Urinary bladder (tissue), 4 donors: ENCODE results near the gene NRK. TPM values are rescaled to one million over a fixed set of nuclear protein-coding genes. Genes with fewer than 3 reads are reported as not detected.
"Not testable (repeated sequence)": the region's sequence is repeated elsewhere in the genome, so short reads cannot be mapped to it uniquely, and the experiment has no call there.

Experiments
- DNase-seq: peaks from one replicate; pipeline ENCODE4 v3.0.0-alpha.2; 2015; ENCODE audit errors: extremely low spot score
- H3K27ac ChIP-seq: one replicate; pipeline ENCODE4 v1.5.1; 2013; ENCODE audit warnings: low read depth, mild to moderate bottlenecking, moderate library complexity
- H3K36me3 ChIP-seq: one replicate; pipeline ENCODE4 v1.6.1; 2013; ENCODE audit warnings: mild to moderate bottlenecking, moderate library complexity; ENCODE audit not compliant: insufficient read depth
- H3K4me1 ChIP-seq: one replicate; pipeline ENCODE4 v1.6.1; 2013; ENCODE audit warnings: mild to moderate bottlenecking, moderate library complexity; ENCODE audit not compliant: insufficient read depth
- H3K4me3 ChIP-seq: one replicate; pipeline ENCODE4 v1.5.1; 2013; ENCODE audit warnings: low read depth, low read length
- WGBS: extraction: QIAGEN DNeasy Blood & Tissue Kit; methylation state at CpG from one replicate; pipeline ENCODE4 v1.1.7; 2013; 5-methylcytosine and 5-hydroxymethylcytosine counted together
- polyA plus RNA-seq: library from polyadenylated mRNA; stranded (reverse); fragments of 200-250 nt; gene quantifications from one replicate; pipeline ENCODE4 v1.2.3, GENCODE V29; 2013
- total RNA-seq: library from RNA; depleted of rRNA; stranded (reverse); fragments of >200 nt; gene quantifications from one replicate; pipeline ENCODE4 v1.2.3, GENCODE V29; 2014
- donor health status: healthy with polysubstance abuse.
- donor health status: healthy.

NRK gene
- total and polyA plus RNA-seq, 2 donors, result 0.34 to 118 TPM

- DNase-seq, result no peak
- no peak overlapping the region for H3K27ac ChIP-seq
These were observed 14.9 kb downstream of the NRK start for GRCh38 chrX:105837232-105837631.

DNA sequence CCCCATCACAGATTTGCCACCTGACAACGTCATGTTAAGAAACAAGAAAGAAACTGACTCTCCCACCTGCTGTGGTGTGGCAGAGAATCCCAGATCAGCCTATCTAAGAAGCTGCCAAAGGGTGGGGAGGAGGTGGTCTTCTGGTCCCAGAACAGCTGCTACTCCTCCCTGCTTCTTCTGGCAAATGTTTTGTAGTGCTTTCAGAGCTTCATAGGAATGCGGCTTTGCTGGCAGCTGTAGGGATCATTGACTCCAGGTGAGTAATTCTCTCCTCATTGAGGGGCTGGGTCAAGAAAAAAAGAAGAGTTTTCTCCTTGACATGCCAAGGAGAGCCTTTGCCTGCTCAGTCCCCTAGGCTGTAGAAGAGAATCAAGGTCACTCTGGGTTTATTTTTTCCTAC is 23.3 kb downstream of the NRK start:
- no peaks in the 10 kb centered on the region for H3K4me1 ChIP-seq
- no peak overlapping the region for H3K4me3 ChIP-seq
- WGBS, result 71% methylated on average over 2 of the region's 2 CpGs
- no peak for DNase-seq
- no peak overlapping the region for H3K27ac ChIP-seq
- H3K36me3 ChIP-seq, result no peaks in the 10 kb centered on the region

More at GRCh38 chrX:105837232-105837631, 14.9 kb downstream of the NRK start:
- Histone ChIP-seq H3K4me3 (no peak overlapping the region), H3K36me3 (no peaks in the 10 kb centered on the region), H3K4me1 (no peaks in the 10 kb centered on the region)
- 20% methylated on average over 2 of the region's 2 CpGs for WGBS

DNA sequence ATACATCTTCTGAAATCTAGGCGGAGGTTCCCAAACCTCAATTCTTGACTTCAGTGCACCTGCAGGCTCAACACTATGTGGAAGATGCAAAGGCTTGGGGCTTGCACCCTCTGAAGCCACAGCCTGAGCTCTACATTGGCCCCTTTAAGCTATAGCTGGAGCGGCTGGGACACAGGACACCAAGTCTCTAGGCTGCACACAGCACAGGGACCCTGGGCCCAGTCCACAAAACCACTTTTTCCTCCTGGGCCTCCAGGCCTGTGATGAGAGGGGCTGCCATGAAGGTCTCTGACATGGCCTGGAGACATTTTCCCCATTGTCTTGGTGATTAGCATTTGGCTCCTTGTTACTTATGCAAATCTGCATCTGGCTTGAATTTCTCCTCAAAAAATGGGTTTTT is 27.8 kb downstream of the NRK start:
- not testable (repeated sequence) for H3K4me3 ChIP-seq, H3K4me1 ChIP-seq, H3K36me3 ChIP-seq, DNase-seq, H3K27ac ChIP-seq
- 96% methylated on average over 2 of the region's 2 CpGs for WGBS

- DNase-seq, result no peak
- no peak overlapping the region for H3K27ac ChIP-seq
- no peaks in the 10 kb centered on the region for H3K36me3 ChIP-seq
- H3K4me3 ChIP-seq, result no peak overlapping the region
- no peaks in the 10 kb centered on the region for H3K4me1 ChIP-seq
- 85% methylated on average over 3 of the region's 3 CpGs for WGBS
These were observed 43.4 kb downstream of the NRK start for GRCh38 chrX:105865709-105866108.

DNA sequence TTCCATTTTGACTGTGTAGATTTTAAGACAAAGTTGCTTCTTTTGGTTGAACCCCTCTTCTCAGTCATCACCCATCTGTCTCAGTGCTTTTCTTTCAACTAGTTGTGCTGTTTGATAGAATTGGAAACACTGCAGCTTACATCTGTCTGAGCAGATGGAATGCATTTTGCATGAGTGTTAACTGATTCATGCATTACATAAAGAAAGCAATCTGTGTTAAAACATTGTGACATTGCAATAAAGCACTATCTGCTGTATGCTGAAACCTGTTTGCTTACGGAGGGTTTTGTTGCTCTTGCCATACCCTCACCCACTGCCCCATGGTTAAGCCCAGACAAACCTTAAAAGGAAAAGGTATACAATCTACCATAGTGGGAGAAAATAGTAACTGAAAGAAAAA is 47.4 kb downstream of the NRK start:
- no peaks in the 10 kb centered on the region for H3K4me1 ChIP-seq
- no peaks in the 10 kb centered on the region for H3K36me3 ChIP-seq
- WGBS, result 49% methylated on average over 1 of the region's 1 CpG
- no peak overlapping the region for H3K4me3 ChIP-seq
- no peak overlapping the region for H3K27ac ChIP-seq
- no peak for DNase-seq

DNA sequence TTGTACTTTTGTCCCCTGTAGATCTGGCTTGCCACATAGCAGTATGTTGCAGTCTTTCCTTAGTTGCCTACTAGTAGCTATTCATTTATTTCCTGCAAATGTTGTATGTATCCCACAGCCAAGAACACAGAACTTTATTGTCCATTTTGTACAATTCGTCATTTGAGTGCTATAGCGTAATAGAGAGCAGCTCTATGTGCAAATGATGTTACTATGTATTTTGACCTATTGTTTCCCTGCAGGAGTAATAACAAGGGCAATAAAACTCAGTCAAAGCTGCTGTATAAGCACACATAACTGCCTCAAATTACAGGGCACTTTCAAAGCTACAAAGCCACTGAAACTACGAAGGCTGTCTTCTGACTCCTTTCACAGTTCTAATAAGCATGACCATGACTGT is 48.1 kb downstream of the NRK start:
- 76% methylated on average over 3 of the region's 3 CpGs for WGBS
- Histone ChIP-seq H3K4me3 (no peak overlapping the region), H3K4me1 (no peaks in the 10 kb centered on the region), H3K27ac (no peak overlapping the region), H3K36me3 (no peaks in the 10 kb centered on the region)
- no peak for DNase-seq

DNA sequence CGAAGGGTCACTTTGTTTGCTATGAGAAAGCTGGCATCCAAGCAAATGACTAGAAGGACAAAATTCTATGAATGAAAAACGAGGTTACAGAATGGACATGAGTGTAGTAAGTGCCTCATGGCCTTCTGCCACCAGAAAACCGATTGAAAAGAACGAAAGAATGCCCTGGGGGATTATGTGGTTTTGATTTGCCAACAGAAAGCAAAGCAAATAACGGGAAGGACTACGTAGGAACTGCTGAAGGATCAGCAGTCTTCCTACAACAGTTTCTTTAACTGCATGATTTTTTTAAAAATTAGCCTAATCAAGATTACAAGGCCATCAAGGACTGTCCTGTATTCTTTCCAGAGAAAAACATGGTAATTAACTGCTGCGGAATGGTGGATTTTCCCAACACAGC is 50.6 kb downstream of the NRK start:
- 81% methylated on average over 7 of the region's 7 CpGs for WGBS

DNA sequence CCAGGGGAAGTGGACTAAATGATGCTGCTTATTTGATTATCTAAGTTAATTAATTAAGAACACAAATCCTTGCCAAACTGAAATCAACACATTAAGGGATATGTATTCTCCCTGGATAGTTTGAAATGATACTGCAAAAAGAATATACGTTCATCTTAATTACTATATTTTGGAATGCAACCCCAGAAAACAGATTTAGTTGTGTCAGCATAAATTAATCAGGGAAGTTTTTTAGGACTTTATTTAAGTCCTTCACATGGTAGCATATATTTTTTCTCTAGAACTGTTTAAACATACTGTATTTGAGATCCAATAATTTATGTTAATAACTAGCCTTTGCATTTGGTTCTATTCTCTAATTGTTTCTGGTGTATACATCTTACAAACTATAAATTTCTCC is 52.5 kb downstream of the NRK start:
- WGBS, result 76% methylated on average over 1 of the region's 1 CpG
- Histone ChIP-seq H3K4me3 (no peak overlapping the region), H3K4me1 (no peaks in the 10 kb centered on the region), H3K36me3 (no peaks in the 10 kb centered on the region), H3K27ac (no peak overlapping the region)
- no peak for DNase-seq

More for the DNA sequence above, 50.6 kb downstream of the NRK start:
- DNase-seq, result no peak
- Histone ChIP-seq H3K27ac (no peak overlapping the region), H3K36me3 (no peaks in the 10 kb centered on the region), H3K4me1 (no peaks in the 10 kb centered on the region), H3K4me3 (no peak overlapping the region)

GRCh38 chrX:105876658-105877057 is 54.3 kb downstream of the NRK start:
- Histone ChIP-seq H3K36me3 (no peaks in the 10 kb centered on the region), H3K4me1 (no peaks in the 10 kb centered on the region), H3K27ac (no peak overlapping the region), H3K4me3 (no peak overlapping the region)
- 65% methylated on average over 3 of the region's 3 CpGs for WGBS
- DNase-seq, result no peak

- Histone ChIP-seq H3K36me3 (no peaks in the 10 kb centered on the region), H3K4me3 (no peak overlapping the region), H3K27ac (no peak overlapping the region), H3K4me1 (no peaks in the 10 kb centered on the region)
- 72% methylated on average over 3 of the region's 3 CpGs for WGBS
- no peak for DNase-seq
These were observed 58.2 kb downstream of the NRK start for GRCh38 chrX:105880491-105880890.

GRCh38 chrX:105882581-105883275 is 60.4 kb downstream of the NRK start:
- WGBS, result 25% methylated on average over 3 of the region's 3 CpGs
- H3K27ac ChIP-seq, result no peak overlapping the region
- no peaks in the 10 kb centered on the region for H3K4me1 ChIP-seq
- no peak overlapping the region for H3K4me3 ChIP-seq
- DNase-seq, result no peak
- no peaks in the 10 kb centered on the region for H3K36me3 ChIP-seq

DNA sequence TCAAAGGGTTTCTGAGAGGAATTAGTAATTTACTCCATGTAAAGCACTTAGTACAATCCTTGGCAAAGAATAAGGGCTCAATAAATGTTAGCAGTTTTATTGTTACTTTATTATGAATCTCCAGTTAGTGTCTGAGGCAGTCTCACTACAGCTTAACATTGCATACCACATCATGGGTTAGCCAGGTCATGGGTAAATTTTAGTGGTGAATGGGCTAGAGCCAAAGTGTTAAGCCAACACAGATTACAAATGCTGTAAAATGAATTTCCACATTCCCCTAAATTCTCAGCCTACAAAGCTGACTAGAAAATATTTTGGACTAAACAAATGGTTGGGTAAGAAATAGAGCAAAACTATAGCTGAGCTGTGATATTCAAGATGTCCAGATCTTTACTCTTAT is 72.4 kb downstream of the NRK start:
- H3K27ac ChIP-seq, result no peak overlapping the region
- no peak for DNase-seq
- no peak overlapping the region for H3K4me3 ChIP-seq
- H3K4me1 ChIP-seq, result no peaks in the 10 kb centered on the region
- H3K36me3 ChIP-seq, result no peaks in the 10 kb centered on the region

- Histone ChIP-seq H3K36me3 (no peaks in the 10 kb centered on the region), H3K4me1 (no peaks in the 10 kb centered on the region), H3K27ac (no peak overlapping the region), H3K4me3 (no peak overlapping the region)
- WGBS, result 95% methylated on average over 8 of the region's 8 CpGs
- no peak for DNase-seq
These were observed 87.2 kb downstream of the NRK start for GRCh38 chrX:105909576-105909975.

DNA sequence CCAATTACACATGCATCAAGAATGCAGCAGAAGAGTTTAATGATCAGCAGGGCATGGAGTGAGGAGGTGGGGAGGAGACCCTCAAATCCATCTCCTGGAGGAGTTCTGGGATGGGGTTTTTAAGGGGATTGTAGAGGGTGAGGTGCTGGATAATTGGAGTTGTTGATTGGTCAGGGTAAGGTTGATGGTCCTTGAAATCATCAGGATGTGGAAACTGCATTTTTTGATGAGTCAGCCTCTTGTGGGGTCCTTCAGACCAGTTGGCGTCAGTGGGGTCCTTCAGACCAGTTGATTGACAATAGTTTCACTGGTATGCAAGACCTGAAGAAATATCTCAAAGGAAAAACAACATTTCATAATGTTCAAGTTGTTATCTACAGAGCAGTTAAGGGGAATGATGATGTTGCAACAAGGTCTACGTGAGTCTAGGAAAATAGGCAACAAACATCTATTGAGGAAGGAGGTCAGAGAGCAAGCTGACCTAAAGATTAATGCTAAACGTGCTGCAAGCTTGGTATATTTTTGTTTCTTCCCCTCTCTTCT is 88.3 kb downstream of the NRK start:
- H3K27ac ChIP-seq, result no peak overlapping the region
- no peak for DNase-seq
- WGBS, result 75% methylated on average over 3 of the region's 3 CpGs
- no peaks in the 10 kb centered on the region for H3K36me3 ChIP-seq
- no peaks in the 10 kb centered on the region for H3K4me1 ChIP-seq
- no peak overlapping the region for H3K4me3 ChIP-seq

DNA sequence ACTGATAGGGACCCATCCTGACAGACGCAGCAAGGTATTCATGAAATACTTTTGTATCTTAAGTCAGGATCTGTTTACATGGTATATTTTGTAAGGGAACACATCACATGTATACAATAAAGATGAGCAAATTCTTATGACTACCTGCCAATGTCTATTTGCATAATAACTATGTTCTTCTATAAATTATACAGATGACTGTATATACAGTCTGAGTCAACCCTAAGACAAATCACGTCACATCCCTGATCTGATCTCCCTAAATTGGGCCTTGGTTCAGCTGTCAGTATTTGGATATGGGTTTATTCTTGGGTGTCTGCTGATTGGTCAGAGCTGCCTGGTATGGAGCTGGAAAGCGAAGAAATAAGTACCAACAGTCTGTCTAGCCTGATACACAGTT is 122.9 kb downstream of the NRK start:
- Histone ChIP-seq H3K4me1 (no peaks in the 10 kb centered on the region), H3K4me3 (no peak overlapping the region), H3K36me3 (no peaks in the 10 kb centered on the region), H3K27ac (no peak overlapping the region)
- DNase-seq, result no peak
- WGBS, result 89% methylated on average over 3 of the region's 3 CpGs
